PFSK-1 (cell line): ENCODE data around the gene FABP3.

Experiments
- SIN3A ChIP-seq: IDR thresholded peaks from 2 replicates; pipeline ENCODE4 v1.6.1; 2012; ENCODE audit warnings: mild to moderate bottlenecking, low read length, moderate library complexity, borderline replicate concordance; ENCODE audit not compliant: insufficient read depth
- TF ChIP-seq, protein P1 (sequence below), 2 experiments: IDR thresholded peaks; 2 replicates each; pipeline versions ENCODE4 v1.6.1 to v1.8.0; 2011 to 2012; ENCODE audit warnings: low read depth in 2 of 2, low read length in 2 of 2, control low read depth in 1 of 2, inconsistent platforms in 1 of 2, mild to moderate bottlenecking in 1 of 2, moderate library complexity in 1 of 2; ENCODE audit not compliant: insufficient read depth in 1 of 2

DNA sequence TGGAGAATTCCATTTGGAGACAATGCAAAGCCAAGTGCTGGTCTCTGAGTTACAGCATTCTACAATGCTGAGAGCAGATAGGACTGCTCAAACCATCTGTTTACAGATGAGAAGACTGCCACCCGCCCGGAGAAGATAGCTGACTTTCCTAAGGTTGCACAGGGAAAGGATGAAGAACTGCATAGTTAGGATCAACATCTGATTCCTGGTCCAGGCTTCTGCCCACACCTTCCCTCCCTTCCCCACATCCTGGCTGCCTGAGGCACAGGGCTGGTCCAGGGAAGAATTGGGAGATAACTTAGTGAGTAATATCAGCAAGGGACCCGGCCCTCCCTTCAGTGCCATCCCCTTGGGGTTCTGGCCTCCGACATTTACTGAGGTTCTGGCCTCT, 42.1 kb upstream of the FABP3 start:
- TF ChIP-seq, protein P1, sequence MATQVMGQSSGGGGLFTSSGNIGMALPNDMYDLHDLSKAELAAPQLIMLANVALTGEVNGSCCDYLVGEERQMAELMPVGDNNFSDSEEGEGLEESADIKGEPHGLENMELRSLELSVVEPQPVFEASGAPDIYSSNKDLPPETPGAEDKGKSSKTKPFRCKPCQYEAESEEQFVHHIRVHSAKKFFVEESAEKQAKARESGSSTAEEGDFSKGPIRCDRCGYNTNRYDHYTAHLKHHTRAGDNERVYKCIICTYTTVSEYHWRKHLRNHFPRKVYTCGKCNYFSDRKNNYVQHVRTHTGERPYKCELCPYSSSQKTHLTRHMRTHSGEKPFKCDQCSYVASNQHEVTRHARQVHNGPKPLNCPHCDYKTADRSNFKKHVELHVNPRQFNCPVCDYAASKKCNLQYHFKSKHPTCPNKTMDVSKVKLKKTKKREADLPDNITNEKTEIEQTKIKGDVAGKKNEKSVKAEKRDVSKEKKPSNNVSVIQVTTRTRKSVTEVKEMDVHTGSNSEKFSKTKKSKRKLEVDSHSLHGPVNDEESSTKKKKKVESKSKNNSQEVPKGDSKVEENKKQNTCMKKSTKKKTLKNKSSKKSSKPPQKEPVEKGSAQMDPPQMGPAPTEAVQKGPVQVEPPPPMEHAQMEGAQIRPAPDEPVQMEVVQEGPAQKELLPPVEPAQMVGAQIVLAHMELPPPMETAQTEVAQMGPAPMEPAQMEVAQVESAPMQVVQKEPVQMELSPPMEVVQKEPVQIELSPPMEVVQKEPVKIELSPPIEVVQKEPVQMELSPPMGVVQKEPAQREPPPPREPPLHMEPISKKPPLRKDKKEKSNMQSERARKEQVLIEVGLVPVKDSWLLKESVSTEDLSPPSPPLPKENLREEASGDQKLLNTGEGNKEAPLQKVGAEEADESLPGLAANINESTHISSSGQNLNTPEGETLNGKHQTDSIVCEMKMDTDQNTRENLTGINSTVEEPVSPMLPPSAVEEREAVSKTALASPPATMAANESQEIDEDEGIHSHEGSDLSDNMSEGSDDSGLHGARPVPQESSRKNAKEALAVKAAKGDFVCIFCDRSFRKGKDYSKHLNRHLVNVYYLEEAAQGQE (IDR thresholded peaks at IDR 0.05; ENCODE audit: insufficient read depth in 1 of 2, low read depth in 2 of 2, low read length in 2 of 2), result no peak
- TF ChIP-seq SIN3A, result no peak
